AG09309 (cell line): Measurements from ENCODE around the gene C3orf20.

ENCODE experiments used
- DNase-seq: peaks from one replicate; pipeline ENCODE4 v3.0.0-alpha.2; 2010; ENCODE audit warnings: low read depth
- H3K4me3 ChIP-seq: 2 replicates; pipeline ENCODE4 v1.5.1; 2011; ENCODE audit warnings: mild to moderate bottlenecking, low read depth, low read length, moderate library complexity; ENCODE audit not compliant: control insufficient read depth
- CTCF ChIP-seq: IDR thresholded peaks from 2 replicates; pipeline ENCODE4 v1.5.1; 2011; ENCODE audit warnings: mild to moderate bottlenecking, low read depth, low read length, inconsistent platforms; ENCODE audit not compliant: insufficient read depth, control insufficient read depth; ENCODE audit errors: missing control alignments

C3orf20 gene

GRCh38 chr3:14631687-14632441 is 43.1 kb upstream of the C3orf20 start:
- H3K4me3 ChIP-seq: no peak overlapping the region

GRCh38 chr3:14632442-14632930 is 42.5 kb upstream of the C3orf20 start:
- no peak overlapping the region for H3K4me3 ChIP-seq
- no peak for DNase-seq
- TF ChIP-seq CTCF: no peak

More at GRCh38 chr3:14631687-14632441, 43.1 kb upstream of the C3orf20 start:
- no peak for TF ChIP-seq CTCF
- no peak for DNase-seq

- H3K4me3 ChIP-seq: no peak overlapping the region
- no peak for DNase-seq
- TF ChIP-seq CTCF: no peak
Observed at GRCh38 chr3:14633417-14633816, 41.5 kb upstream of the C3orf20 start.

- no peak overlapping the region for H3K4me3 ChIP-seq
- TF ChIP-seq CTCF: peak; percentile 67
- no peak for DNase-seq
Observed at GRCh38 chr3:14633819-14634424, 41.0 kb upstream of the C3orf20 start.

- H3K4me3 ChIP-seq: no peak overlapping the region
- DNase-seq: no peak
- no peak for TF ChIP-seq CTCF
Observed at GRCh38 chr3:14634763-14635400, 40.1 kb upstream of the C3orf20 start.

GRCh38 chr3:14636496-14637087 is 38.3 kb upstream of the C3orf20 start:
- no peak for DNase-seq
- TF ChIP-seq CTCF: no peak
- no peak overlapping the region for H3K4me3 ChIP-seq
